Transverse colon (tissue), 4 donors: ENCODE data around the gene CFH. TPM values are rescaled to one million over a fixed set of nuclear protein-coding genes. Genes with fewer than 3 reads are reported as not detected.

Experiments used
- DNase-seq: peaks from one replicate; pipeline ENCODE4 v3.0.0-alpha.2; 2019
- H3K27ac ChIP-seq, 4 donors: fragments of 200-600 bp; sonication (generic); 2 replicates each; pipeline ENCODE4 v1.5.1; 2016 to 2018; ENCODE audit warnings: inconsistent platforms in 4 of 4
- H3K27me3 ChIP-seq: fragments of 200-600 bp; sonication (generic); 2 replicates; pipeline ENCODE4 v1.5.1; 2017; ENCODE audit warnings: inconsistent platforms
- H3K36me3 ChIP-seq, 4 donors: fragments of 200-600 bp; sonication (generic); 2 replicates each; pipeline ENCODE4 v1.5.1; 2017 to 2019; ENCODE audit warnings: inconsistent platforms in 4 of 4
- H3K4me1 ChIP-seq, 4 donors: fragments of 200-600 bp; sonication (generic); 2 replicates each; pipeline ENCODE4 v1.5.1; 2017 to 2020; ENCODE audit warnings: inconsistent platforms in 4 of 4
- H3K4me3 ChIP-seq, 4 donors: fragments of 200-600 bp; sonication (generic); 1 replicate in 1 of 4; 2 replicates in 3 of 4; pipeline versions ENCODE4 v1.5.1 to v1.6.1; 2017 to 2019; ENCODE audit warnings: inconsistent platforms in 4 of 4
- H3K9me3 ChIP-seq, 2 donors: fragments of 200-600 bp; sonication (generic); 2 replicates each; pipeline ENCODE4 v1.5.1; 2017 to 2019; ENCODE audit warnings: inconsistent platforms in 2 of 2
- CTCF ChIP-seq, 5 experiments: fragments of 200-600 bp in 3 of 5; fragments of 450-650 bp in 2 of 5; sonication (generic) in 3 of 5; IDR thresholded peaks; 1 replicate in 2 of 5; 2 replicates in 3 of 5; pipeline ENCODE4 v1.5.1; 2016 to 2017; ENCODE audit warnings: antibody characterized with exemption in 5 of 5, inconsistent platforms in 3 of 5, mild to moderate bottlenecking in 2 of 5, moderate library complexity in 1 of 5
- EP300 ChIP-seq: sonication (generic); formaldehyde crosslinking; IDR thresholded peaks from one replicate; pipeline ENCODE4 v1.6.1; 2017; ENCODE audit warnings: antibody characterized with exemption, low read depth
- POLR2A ChIP-seq: fragments of 450-650 bp; IDR thresholded peaks from one replicate; pipeline ENCODE4 v1.6.1; 2016; ENCODE audit warnings: antibody characterized with exemption, mild to moderate bottlenecking, moderate library complexity
- POLR2AphosphoS5 ChIP-seq, 3 donors: sonication (generic); formaldehyde crosslinking; IDR thresholded peaks; one replicate each; pipeline ENCODE4 v1.6.1; 2016; ENCODE audit warnings: antibody characterized with exemption in 3 of 3
- WGBS, 2 donors: methylation state at CpG; one replicate each; pipeline ENCODE4 v1.1.5; 2018; ENCODE audit warnings: low coverage in 1 of 2; 5-methylcytosine and 5-hydroxymethylcytosine counted together
- in situ Hi-C, 4 donors: fragments of 200-750 bp; cut with MboI; loops; one replicate each; pipeline versions ENCODE4 v1.15.0 to v1.15.1; 2017; ENCODE audit warnings: low sequenced_read_pairs in 3 of 4, low pct_ligation_motif_present in 1 of 4, low pct_unique_long_range_greater_than_20kb in 1 of 4
- intact Hi-C: fragments of 100-400 bp; cut with DNase I; formaldehyde crosslinking; loops from one replicate; pipeline ENCODE4 v1.15.1; 2023; ENCODE audit warnings: low total_unique reads
- total RNA-seq, 4 donors: library from RNA; depleted of rRNA; stranded (reverse); fragments of >200 nt; gene quantifications; one replicate each; pipeline ENCODE4 v1.1.0, GENCODE V29; 2016

CFH gene
- total RNA-seq, 4 donors from 2014 or later, result 5.2 to 92.3 (median 23.6) TPM

DNA sequence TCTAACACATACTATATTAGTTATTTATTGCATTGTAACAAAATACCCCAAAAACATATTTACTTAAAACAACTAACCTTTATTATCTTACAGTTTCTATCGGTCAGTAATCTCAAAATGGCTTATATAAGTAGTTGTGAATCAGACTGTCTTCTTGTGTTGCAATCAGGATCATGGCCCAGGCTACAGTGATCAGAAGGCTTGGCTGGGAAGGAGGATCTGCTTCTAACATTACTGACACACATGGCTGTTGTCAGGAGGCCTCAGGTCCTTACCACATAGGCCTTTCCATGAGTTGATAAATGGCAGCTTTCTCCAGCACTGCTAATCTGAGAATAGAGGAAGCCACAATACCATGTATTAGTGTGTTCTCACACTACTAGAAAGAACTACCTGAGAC, 33.7 kb downstream of the CFH start:
- in situ Hi-C loops, result no loop called here
- intact Hi-C loops, result no loop called here
- TF ChIP-seq POLR2A (no peak), EP300 (no peak), CTCF (IDR thresholded peaks at IDR 0.05) (no peak), POLR2AphosphoS5 (IDR thresholded peaks at IDR 0.05) (no peak)
- Histone ChIP-seq H3K27ac (no peak overlapping the region), H3K4me1 (no peaks in the 10 kb centered on the region), H3K27me3 (no peaks in the 10 kb centered on the region), H3K9me3 (no peaks in the 10 kb centered on the region), H3K4me3 (no peak overlapping the region), H3K36me3 (no peaks in the 10 kb centered on the region)
- WGBS, 2 donors, result 71 to 83% methylated on average over 1 of the region's 1 CpG
- DNase-seq, result no peak

DNA sequence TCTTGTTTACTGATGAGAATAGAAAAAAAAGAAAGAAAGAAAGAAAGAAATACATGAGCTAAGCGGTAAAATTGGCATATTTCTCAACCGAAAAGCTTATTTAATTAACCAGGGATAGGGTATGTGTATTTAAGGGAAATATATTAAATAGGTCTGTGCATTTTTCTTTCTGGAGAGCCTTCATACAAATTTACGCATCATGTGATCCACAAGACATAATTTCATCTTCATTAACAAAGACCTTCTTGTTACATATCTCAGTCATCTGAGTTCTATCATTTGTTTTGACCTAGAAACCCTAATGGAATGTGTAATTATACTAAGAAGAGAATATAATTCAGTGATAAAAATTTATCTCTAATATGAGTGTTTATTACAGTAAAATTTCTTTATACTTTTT, 37.2 kb downstream of the CFH start:
- H3K4me3 ChIP-seq, result no peak overlapping the region
- intact Hi-C loops (no loop called here), in situ Hi-C loops (no loop called here)
- H3K9me3 ChIP-seq, result no peaks in the 10 kb centered on the region
- H3K27ac ChIP-seq, result no peak overlapping the region
- no peak for TF ChIP-seq CTCF (IDR thresholded peaks at IDR 0.05)
- no peak for TF ChIP-seq POLR2A
- no peak for TF ChIP-seq EP300
- TF ChIP-seq POLR2AphosphoS5 (IDR thresholded peaks at IDR 0.05), result no peak
- H3K36me3 ChIP-seq, result no peaks in the 10 kb centered on the region
- no peaks in the 10 kb centered on the region for H3K4me1 ChIP-seq
- H3K27me3 ChIP-seq, result no peaks in the 10 kb centered on the region
- WGBS, 2 donors, result 82 to 95% methylated on average over 3 of the region's 3 CpGs
- DNase-seq, result no peak

GRCh38 chr1:196690582-196690981, 38.7 kb downstream of the CFH start:
- Histone ChIP-seq H3K4me1 (no peaks in the 10 kb centered on the region), H3K27ac (no peak overlapping the region), H3K9me3 (no peaks in the 10 kb centered on the region), H3K4me3 (no peak overlapping the region), H3K27me3 (no peaks in the 10 kb centered on the region), H3K36me3 (no peaks in the 10 kb centered on the region)
- in situ Hi-C loops, result no loop called here
- TF ChIP-seq POLR2A, result no peak
- no peak for TF ChIP-seq CTCF (IDR thresholded peaks at IDR 0.05)
- no peak for TF ChIP-seq POLR2AphosphoS5 (IDR thresholded peaks at IDR 0.05)
- TF ChIP-seq EP300, result no peak
- 50 to 66% methylated on average over 1 to 5 of the region's 5 CpGs for WGBS, 2 donors
- intact Hi-C loops, result no loop called here
- no peak for DNase-seq

DNA sequence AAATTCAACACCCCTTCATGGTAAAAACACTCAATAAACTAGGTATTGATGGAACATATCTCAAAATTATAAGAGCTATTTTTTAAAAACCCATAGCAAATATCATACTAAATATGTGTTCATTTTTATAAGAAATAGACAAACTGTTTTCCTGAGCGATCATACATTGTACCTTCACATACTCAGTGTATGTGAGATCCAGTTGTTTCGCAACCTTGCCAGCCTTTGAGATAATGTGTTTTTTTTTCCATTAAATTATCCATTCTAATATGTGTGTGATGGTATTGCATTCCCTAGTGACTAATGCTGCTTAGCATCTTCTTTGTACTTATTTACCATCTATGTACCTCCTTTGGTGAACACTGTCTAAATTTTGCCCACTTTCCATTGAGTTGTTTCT, 47.1 kb downstream of the CFH start:
- Histone ChIP-seq H3K36me3 (no peaks in the 10 kb centered on the region), H3K9me3 (no peaks in the 10 kb centered on the region), H3K4me1 (no peaks in the 10 kb centered on the region), H3K27me3 (no peaks in the 10 kb centered on the region), H3K27ac (no peak overlapping the region), H3K4me3 (no peak overlapping the region)
- in situ Hi-C loops (no loop called here), intact Hi-C loops (no loop called here)
- no peak for TF ChIP-seq CTCF (IDR thresholded peaks at IDR 0.05)
- TF ChIP-seq POLR2A, result no peak
- no peak for TF ChIP-seq EP300
- no peak for TF ChIP-seq POLR2AphosphoS5 (IDR thresholded peaks at IDR 0.05)
- no peak for DNase-seq
- WGBS, 2 donors, result 92 to 96% methylated on average over 2 of the region's 2 CpGs
